CD4-positive, alpha-beta T cell treated with Interleukin-17A for 1 hour (primary cell): ENCODE data around the gene CPSF2.
"Not testable (repeated sequence)": the region's sequence is repeated elsewhere in the genome, so short reads cannot be mapped to it uniquely, and the experiment has no call there.

ENCODE experiments used
- DNase-seq: peaks from one replicate; pipeline ENCODE4 v3.0.0-alpha.2; 2020

Gene CPSF2

DNA sequence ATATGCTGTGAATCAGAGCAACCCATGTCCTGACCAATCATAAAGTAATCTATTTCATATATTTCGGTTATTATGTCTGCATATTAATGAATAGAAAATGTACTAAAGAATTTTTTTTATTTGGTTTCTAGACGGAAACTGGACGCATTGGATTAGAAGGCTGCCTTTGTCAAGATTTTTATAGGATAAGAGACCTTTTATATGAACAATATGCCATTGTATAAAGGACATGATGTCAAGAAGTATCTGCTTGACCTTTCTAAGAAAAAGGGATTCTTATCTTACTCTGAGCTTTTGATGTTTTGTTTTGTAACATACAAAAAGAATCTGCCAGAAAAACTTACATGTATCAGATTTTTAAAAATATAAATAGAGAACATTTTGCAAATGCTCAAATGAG lies 39.8 kb downstream of the CPSF2 start:
- no peak for DNase-seq

DNA sequence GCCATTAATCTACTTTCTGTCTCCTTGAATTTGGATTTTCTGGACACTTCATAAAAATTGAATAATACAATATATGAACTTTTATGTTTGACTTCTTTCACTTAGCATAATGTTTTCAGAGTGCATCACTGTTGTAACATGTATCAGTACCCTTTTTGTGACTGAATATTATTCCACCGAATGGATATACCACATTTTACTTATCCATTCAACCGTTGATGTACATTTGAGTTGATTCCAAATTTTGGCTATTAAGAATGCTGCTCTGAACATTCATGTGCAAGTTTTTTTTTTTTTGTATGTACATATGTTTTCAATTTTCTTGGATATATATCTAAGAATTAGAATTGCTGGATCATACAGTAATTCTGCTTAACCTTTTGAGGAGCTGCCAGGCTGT lies 43.2 kb downstream of the CPSF2 start:
- no peak for DNase-seq

DNA sequence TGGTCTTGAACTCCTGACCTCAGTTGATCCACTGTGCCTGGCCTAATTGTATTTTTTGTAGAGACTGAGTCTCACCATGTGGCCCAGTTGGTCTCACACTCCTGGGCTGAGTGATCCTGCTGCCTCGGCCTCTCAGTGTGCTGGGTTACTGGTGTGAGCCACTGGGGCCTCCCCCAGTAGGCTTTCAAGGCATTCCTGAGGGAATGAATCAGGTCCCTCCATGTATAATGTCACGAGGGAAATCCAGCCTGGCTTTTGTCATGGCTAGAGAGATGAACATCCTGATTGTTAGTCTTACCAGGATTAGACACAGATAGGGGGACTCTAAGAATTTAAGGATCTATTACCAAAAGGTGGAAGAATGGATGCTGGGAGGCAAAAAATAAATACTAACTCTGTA lies 51.9 kb downstream of the CPSF2 start:
- DNase-seq, result no peak

DNA sequence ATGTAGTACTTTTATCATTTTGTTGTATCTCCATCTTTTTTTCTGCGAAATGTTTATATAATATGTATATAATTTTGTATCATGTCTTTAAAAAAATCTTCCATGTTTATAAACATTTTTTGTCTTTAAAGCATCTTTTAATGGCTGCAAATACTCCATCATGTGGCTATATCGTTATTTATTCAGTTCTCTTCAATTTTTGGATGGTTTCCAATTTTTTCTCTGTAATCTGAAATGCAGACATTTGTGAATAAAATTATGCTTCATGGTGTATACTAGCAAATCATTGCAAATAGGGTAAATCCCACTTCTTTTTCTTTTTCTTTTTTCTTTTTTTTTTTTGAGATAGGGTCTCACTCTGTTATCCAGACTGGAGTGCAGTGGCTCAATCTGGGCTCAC lies 54.0 kb downstream of the CPSF2 start:
- DNase-seq, result no peak

DNA sequence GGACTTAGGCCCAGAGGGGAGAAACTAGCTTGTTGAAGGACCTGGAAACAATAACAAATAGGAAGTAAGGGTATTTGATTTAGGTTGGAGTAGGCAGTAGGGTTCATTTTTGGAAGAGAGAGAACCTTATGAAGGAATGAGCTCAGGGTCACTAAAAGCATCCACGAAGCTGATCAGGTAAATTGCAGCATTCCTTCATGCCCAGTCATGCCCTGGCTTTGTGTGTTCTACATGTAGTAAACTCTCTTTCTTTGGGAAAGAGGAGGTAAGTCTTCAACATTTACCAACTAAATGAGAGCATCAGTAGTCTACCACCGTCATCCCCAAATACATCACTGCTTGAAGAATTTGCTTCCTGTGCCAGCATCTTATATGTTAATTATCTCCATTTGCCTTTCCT lies 54.7 kb downstream of the CPSF2 start:
- no peak for DNase-seq

DNA sequence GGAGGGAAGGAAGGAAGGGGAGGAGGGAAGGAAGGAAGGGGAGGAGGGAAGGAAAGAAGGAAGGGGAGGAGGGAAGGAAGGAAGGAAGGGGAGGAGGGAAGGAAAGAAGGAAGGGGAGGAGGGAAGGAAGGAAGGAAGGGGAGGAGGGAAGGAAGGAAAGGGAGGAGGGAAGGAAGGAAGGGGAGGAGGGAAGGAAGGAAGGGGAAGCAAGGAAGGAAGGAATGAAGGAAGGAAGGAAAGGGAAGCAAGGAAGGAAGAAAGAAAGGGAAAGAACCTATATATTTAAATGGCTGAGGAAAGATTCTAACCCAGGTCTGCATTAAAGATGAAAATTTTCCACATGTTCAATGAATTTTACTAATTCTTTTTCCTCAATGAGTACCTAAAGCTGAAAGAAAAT lies 57.4 kb downstream of the CPSF2 start:
- DNase-seq, result not testable (repeated sequence)

DNA sequence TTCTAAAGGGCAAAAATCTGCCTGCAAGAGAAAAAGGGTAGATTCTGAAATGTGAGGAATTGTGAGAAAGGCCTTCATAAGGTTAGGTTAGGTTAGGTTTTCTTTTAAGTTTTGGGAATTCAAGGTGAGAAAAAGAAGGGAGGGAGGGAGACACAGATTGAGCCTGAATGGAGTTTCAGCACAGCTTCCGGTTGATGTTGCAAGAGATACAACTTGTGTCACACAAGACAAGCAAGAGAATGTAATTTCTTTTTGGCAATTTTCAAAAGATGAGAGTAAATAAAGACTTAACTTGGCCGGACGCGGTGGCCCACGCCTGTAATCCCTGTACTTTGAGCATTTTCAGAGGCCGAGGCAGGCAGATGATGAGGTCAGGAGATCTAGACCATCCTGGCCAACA lies 63.8 kb downstream of the CPSF2 start:
- no peak for DNase-seq

DNA sequence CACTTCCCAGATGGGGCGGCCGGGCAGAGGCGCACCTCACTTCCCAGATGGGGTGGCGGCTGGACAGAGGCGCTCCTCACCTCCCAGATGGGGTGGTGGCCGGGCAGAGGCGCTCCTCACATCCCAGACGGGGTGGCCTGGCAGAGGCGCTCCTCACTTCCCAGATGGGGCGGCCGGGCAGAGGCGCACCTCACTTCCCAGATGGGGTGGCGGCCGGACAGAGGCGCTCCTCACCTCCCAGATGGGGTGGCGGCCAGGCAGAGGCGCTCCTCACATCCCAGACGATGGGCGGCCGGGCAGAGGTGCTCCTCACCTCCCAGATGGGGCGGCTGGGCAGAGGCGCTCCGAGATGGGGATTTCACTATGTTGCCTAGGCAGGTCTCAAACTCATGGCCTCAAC lies 65.8 kb downstream of the CPSF2 start:
- DNase-seq, result not testable (repeated sequence)

DNA sequence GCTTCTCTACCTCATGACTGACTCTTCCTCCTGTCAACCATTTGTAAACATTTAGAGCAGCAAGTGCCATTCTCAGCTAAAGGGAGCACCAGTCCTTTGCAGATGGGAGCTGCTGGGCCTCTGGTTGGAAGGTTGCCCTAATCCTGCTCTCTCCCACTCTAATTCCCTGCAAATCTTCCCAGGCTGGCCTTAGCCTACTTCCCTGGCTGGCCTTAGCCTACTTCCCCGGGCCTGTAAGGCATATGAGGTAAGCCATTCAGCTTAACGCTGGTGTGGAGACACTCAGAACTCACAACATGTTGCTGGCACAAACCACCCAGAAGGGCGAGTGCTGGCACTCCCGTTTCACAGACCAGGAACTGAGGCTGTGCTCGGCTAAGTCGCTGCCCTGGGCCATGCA lies 69.0 kb downstream of the CPSF2 start:
- no peak for DNase-seq

DNA sequence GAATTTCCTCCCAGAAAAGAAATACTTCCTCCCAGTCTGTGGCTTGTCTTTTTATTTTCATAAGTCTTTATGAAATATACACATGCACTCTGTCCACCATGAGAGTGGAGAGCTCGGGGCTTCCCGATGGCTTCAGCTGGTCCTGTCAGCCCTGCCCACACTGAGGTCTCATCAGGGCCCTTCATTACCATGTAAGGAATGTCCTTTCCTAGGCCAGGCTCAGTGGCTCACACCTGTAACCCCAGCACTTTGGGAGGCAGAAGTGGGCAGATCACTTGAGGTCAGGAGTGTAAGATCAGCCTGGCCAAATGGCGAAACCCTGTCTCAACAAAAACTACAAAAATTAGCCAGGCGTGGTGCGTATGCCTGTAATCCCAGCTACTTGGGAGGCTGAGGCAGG lies 77.0 kb downstream of the CPSF2 start:
- no peak for DNase-seq

DNA sequence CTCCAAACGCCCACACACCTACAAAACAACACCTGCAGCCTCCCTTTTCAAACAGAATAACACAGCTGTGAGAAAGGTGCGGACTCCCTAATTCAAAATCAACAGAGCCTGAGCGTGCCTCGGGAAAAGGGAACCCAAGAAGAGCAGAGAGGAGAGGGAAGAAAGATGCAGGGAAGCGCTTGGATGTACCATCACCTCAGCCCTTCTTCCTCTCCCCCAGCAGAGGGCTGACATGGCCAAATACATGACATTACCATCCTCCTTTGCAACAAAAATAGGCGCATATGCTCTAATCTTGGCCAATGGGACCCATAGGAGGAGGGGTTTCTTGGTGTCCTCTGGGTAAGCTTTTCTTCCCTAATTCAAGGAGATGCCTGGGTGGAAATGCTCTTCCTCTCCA lies 78.0 kb downstream of the CPSF2 start:
- no peak for DNase-seq

DNA sequence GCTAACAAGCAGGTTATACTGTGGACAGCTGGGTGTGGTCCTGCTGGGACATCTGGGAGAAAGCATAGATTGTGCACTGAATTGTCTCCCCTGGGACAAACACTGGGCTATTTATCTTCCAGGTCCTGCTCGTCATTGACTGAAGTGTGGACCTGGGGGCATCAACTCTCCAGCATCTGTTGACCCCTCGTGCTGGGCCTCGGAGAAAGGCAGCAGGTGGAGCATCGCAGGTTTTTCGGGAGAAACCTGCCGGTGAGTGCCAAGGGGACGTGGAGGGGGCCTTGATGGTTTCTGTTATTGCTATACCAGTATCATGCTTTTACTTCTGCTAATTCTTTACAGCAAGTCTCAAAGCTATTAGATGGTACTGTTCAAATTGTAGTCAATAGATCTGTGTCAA lies 81.3 kb downstream of the CPSF2 start:
- DNase-seq, result no peak

DNA sequence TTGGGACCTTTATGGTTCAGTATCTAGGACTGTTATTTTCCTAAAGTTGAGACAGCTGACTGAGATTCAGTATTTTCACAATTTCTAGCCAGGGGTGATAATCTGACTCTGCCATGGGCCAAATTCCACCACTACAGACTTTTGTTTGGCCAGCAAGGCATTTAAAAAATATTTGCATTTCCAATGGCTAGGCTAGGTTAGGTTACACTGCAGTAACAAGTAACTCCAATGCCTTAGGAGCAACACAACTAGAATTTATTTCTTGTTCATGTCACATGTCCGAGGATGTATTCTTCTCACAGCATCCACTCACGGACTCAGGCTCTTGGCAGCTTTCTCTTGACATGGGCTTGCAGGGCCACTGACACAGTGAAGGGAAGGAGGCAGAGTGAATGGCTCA lies 83.0 kb downstream of the CPSF2 start:
- DNase-seq, result no peak

DNA sequence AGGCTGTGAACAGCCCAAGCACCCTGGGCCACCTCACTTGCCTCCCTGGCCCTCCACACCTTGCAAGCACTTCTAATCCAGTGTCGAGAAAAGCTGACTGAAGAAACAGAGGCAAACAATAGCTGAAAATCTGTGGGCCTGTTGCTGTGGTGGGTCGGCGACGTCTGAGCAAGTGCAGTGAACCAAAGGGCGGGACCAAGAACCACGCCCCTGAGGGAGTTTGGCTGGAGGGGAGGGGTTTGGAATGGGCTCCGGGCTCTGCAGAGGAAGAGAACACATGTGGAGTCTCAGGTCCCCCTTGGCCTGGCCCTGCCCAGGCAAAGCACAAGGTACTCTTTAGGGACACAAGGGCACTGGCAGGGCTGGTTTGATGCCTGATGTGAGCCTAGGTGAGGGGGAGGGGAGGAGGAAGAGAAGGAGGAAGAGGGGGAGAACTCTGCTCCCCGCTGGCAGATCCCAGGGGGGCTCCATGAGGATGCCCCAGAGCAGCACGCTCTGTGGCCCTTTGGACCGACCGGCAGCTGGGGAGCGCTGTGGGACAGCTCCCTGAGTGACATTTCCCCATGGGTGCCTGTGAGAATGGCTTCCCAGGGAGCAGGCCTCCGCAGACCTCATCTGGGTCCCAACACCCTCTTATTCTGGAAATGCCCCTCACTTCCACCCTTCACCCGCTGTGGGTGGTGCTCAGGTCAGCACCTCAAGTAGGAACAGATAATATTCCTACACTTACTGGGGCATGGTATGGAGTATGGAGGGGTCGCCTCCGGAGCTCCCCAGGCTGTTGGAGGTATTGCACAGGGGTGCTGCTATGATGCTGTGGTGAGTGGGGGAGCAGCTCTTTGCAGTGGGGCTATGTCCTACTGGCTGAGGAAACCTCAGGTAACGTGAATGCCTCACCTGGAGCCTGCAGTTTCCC lies 85.5 kb downstream of the CPSF2 start:
- no peak for DNase-seq

DNA sequence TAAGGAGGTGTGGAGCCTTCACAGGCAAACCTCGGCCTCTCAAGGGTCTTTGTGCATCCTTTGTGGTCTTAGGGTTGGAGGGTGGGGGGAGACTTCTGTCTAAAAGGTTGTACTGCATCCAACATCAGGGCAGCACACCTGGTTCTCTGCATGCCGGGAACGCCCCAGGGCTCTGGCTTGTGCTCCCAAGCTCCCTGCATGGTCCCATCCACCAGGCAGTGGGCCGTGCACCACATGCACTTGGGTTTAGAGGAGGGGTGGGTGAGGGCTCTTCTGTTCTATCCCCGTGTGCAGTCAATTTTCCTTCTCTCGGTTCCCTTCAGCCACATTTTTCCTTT lies 86.1 kb downstream of the CPSF2 start:
- no peak for DNase-seq

DNA sequence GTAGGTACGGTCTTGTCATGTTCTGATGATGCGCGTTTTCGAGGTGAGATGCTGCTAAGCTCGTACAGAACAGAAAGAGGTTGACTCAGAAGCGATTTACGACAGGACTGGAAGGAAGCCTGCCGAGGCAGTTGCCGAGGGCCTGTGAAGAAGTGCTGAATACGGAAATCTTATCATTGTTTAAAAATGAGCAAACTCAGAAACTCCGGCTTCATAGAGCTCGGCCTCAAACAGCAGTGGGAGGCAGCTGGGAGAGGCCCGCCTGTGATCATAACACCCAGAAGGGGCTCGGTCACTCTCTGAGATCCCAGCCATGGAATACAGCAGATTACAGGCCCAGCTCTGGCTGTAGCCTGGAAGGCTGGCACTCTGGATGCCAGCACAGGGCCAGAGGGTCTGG lies 87.4 kb downstream of the CPSF2 start:
- DNase-seq, result no peak

DNA sequence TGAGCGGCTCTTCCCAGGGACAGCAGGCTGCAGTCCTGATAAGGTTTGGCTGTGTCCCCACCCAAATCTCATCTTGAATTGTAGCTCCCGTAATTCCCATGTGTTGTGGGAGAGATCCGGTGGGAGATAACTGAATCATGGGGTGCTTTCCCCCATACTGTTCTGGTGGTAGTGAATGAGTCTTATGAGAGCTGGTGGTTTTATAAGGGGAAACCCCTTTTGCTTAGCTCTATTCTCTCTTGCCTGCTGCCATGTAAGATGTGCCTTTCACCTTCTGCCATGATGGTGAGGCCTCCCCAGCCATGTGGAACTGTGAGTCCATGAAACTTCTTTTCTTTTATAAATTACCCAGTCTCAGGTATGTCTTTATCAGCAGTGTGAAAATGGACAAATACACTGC lies 91.4 kb downstream of the CPSF2 start:
- not testable (repeated sequence) for DNase-seq

DNA sequence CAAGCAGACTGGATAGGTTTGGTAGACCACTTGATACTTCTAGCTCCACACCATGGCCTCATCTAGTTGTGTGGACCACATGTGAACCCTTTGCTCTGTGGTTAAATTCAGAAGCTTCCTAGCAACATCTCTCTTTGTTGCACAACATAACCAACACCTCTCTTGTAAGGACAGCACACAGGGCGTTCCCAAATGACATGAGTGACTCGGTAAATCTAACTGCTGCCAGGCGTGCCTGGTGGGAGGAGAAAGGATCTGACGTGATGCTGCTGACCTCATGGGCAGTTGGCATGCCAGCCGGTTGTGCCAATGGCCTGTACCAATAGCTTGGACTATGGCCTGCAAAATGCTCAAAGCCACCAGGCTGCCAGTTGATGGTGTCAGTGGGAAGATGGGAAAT lies 93.8 kb downstream of the CPSF2 start:
- no peak for DNase-seq

DNA sequence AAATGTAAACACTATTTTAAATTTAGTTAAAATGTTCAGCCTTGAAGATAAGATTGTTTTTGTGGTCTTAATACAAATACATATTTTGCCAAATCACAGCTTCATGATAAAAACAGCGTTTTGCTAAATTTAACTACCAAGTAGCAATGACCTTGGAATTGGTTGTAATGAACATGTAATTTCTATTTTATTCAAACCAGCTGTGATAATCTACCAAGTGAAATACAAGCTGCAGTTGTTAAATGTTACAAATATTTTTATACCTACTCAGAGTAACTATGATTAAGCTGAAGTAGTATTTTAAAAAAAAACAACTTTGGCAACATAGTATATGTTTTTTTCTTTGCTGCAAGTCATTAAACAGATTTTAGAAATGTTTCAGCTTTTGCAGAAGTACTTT lies 96.2 kb downstream of the CPSF2 start:
- DNase-seq, result no peak
